SK-N-MC (cell line): Measurements from ENCODE around the gene NRXN3.

Source experiments
- EZH2 ChIP-seq: fragments of 200-600 bp; sonication (generic); IDR thresholded peaks from one replicate; pipeline ENCODE4 v1.6.1; 2017; ENCODE audit warnings: antibody characterized with exemption
- FOXP2 ChIP-seq: optimal IDR thresholded peaks from 2 replicates; pipeline ENCODE3; 2011; ENCODE audit warnings: mild to moderate bottlenecking, moderate library complexity; ENCODE audit not compliant: insufficient read depth; ENCODE audit errors: extremely low read length, control extremely low read depth
- POLR2AphosphoS5 ChIP-seq: IDR thresholded peaks from 2 replicates; pipeline ENCODE4 v1.6.1; 2012; ENCODE audit warnings: mild to moderate bottlenecking, low read depth, low read length, borderline replicate concordance

- no peak for TF ChIP-seq EZH2
- no peak for TF ChIP-seq POLR2AphosphoS5
- TF ChIP-seq FOXP2 = no peak
Measured at GRCh38 chr14:78698991-78699390, 528.8 kb downstream of the NRXN3 start.
